HEK293 (cell line): Measurements from ENCODE around the gene GALNT2.

ENCODE experiments used
- CTCF ChIA-PET: fragments of 350-600 bp; formaldehyde crosslinking; extraction: SDS; loops from one replicate; lab custom pipeline; 2021; ENCODE audit warnings: antibody characterized with exemption; lab: Yijun Ruan, JAX
- POLR2A ChIA-PET: fragments of 300-600 bp; formaldehyde crosslinking; extraction: SDS; loops from one replicate; lab custom pipeline; 2020; ENCODE audit warnings: antibody characterized with exemption, inconsistent platforms; lab: Yijun Ruan, JAX
- H3K27ac ChIP-seq: fragments of 200-500 bp; sonication (Bioruptor generic); 2 replicates; pipeline ENCODE4 v1.5.1; 2014; ENCODE audit warnings: low read depth, low read length, control low read depth, inconsistent platforms; ENCODE audit errors: extremely low read depth
- H3K36me3 ChIP-seq, 2 experiments: fragments of 200-500 bp in 1 of 2; sonication (Bioruptor generic) in 1 of 2; 1 replicate in 1 of 2; 2 replicates in 1 of 2; pipeline ENCODE4 v1.5.1; 2014 to 2017; ENCODE audit warnings: inconsistent platforms in 2 of 2, low read length in 2 of 2; ENCODE audit not compliant: control insufficient read depth in 2 of 2, insufficient read depth in 1 of 2
- H3K4me1 ChIP-seq: fragments of 200-500 bp; sonication (Bioruptor generic); 2 replicates; pipeline ENCODE4 v1.5.1; 2014; ENCODE audit warnings: mild to moderate bottlenecking, low read length, inconsistent platforms; ENCODE audit not compliant: control insufficient read depth, insufficient read depth
- H3K4me3 ChIP-seq: 2 replicates; pipeline ENCODE4 v1.5.1; 2011; ENCODE audit warnings: low read depth, mild to moderate bottlenecking, control low read depth, low read length, moderate library complexity
- H3K9me3 ChIP-seq: fragments of 200-500 bp; sonication (Bioruptor generic); 2 replicates; pipeline ENCODE4 v1.5.1; 2014; ENCODE audit warnings: low read depth, low read length, inconsistent platforms; ENCODE audit not compliant: control insufficient read depth, insufficient read depth
- PRDM10 ChIP-seq: fragments of 450-650 bp; formaldehyde crosslinking; IDR thresholded peaks from 2 replicates; pipeline ENCODE4 v1.5.1; 2016; ENCODE audit warnings: missing biosample characterization, missing genetic modification characterization
- ZBTB26 ChIP-seq: fragments of 450-650 bp; formaldehyde crosslinking; optimal IDR thresholded peaks from 2 replicates; pipeline ENCODE3; 2016; ENCODE audit warnings: missing biosample characterization, mild to moderate bottlenecking, missing genetic modification characterization
- ZBTB44 ChIP-seq: fragments of 450-650 bp; IDR thresholded peaks from 2 replicates; pipeline ENCODE4 v1.5.1; 2018; ENCODE audit warnings: missing biosample characterization, mild to moderate bottlenecking, missing genetic modification characterization
- ZFP41 ChIP-seq: fragments of 450-650 bp; formaldehyde crosslinking; IDR thresholded peaks from 2 replicates; pipeline ENCODE4 v1.5.1; 2016; ENCODE audit warnings: missing biosample characterization, missing genetic modification characterization, borderline replicate concordance
- ZNF121 ChIP-seq: fragments of 450-650 bp; formaldehyde crosslinking; IDR thresholded peaks from 2 replicates; pipeline ENCODE4 v1.5.1; 2016; ENCODE audit warnings: missing biosample characterization, missing genetic modification characterization
- ZNF175 ChIP-seq: fragments of 450-650 bp; formaldehyde crosslinking; IDR thresholded peaks from 2 replicates; pipeline ENCODE4 v1.5.1; 2016; ENCODE audit warnings: missing biosample characterization, missing genetic modification characterization
- ZNF2 ChIP-seq: fragments of 450-650 bp; formaldehyde crosslinking; IDR thresholded peaks from 2 replicates; pipeline ENCODE4 v1.5.1; 2016; ENCODE audit warnings: missing biosample characterization, missing genetic modification characterization
- ZNF211 ChIP-seq: fragments of 450-650 bp; formaldehyde crosslinking; IDR thresholded peaks from 2 replicates; pipeline ENCODE4 v1.5.1; 2016; ENCODE audit warnings: low read depth, missing biosample characterization, missing genetic modification characterization
- ZNF23 ChIP-seq: fragments of 450-650 bp; formaldehyde crosslinking; IDR thresholded peaks from 2 replicates; pipeline ENCODE4 v1.5.1; 2016; ENCODE audit warnings: missing biosample characterization, missing genetic modification characterization, borderline replicate concordance
- ZNF280D ChIP-seq: fragments of 450-650 bp; formaldehyde crosslinking; IDR thresholded peaks from 2 replicates; pipeline ENCODE4 v1.5.1; 2016; ENCODE audit warnings: missing biosample characterization, missing genetic modification characterization
- ZNF426 ChIP-seq: fragments of 450-650 bp; formaldehyde crosslinking; IDR thresholded peaks from 2 replicates; pipeline ENCODE4 v1.5.1; 2017; ENCODE audit warnings: missing biosample characterization, missing genetic modification characterization, mild to moderate bottlenecking, inconsistent platforms, moderate library complexity
- ZNF449 ChIP-seq: fragments of 450-650 bp; formaldehyde crosslinking; IDR thresholded peaks from 2 replicates; pipeline ENCODE4 v1.5.1; 2017; ENCODE audit warnings: missing biosample characterization, mild to moderate bottlenecking, missing genetic modification characterization, moderate library complexity
- ZNF843 ChIP-seq: fragments of 450-650 bp; formaldehyde crosslinking; IDR thresholded peaks from 2 replicates; pipeline ENCODE4 v1.5.1; 2016; ENCODE audit warnings: missing biosample characterization, missing genetic modification characterization

Gene GALNT2

GRCh38 chr1:230326971-230327891 lies 260.2 kb downstream of the GALNT2 start:
- H3K9me3 ChIP-seq = no peaks in the 10 kb centered on the region
- no peak overlapping the region for H3K27ac ChIP-seq
- POLR2A ChIA-PET = no interaction called here
- H3K36me3 ChIP-seq = peaks cover 0 to 12% of the 10 kb centered on the region in 2 experiments; a peak in 1 of 3 replicates
- TF ChIP-seq ZNF843 (tag by site-specific recombination) = no peak
- no peak for TF ChIP-seq ZNF426 (tag by site-specific recombination)
- TF ChIP-seq ZNF211 = no peak
- TF ChIP-seq ZFP41 (tag by site-specific recombination) = no peak
- no peak for TF ChIP-seq PRDM10 (tag by site-specific recombination)
- TF ChIP-seq ZNF280D (tag by site-specific recombination) = no peak
- TF ChIP-seq ZBTB26 (tag by site-specific recombination) = no peak
- no peak for TF ChIP-seq ZNF2 (tag by site-specific recombination)
- no peak for TF ChIP-seq ZNF121 (tag by site-specific recombination)
- no peak for TF ChIP-seq ZNF175 (tag by site-specific recombination)
- no peak for TF ChIP-seq ZNF23 (tag by site-specific recombination)
- no peak for TF ChIP-seq ZNF449
- no peak for TF ChIP-seq ZBTB44 (tag by site-specific recombination)
- TF ChIP-seq, all 188 proteins: peak for 0
- Histone ChIP-seq H3K4me1 (no peaks in the 10 kb centered on the region), H3K4me3 (no peak overlapping the region)
- CTCF ChIA-PET = interaction anchor here (0.6 kb wide), 1 partner anchor 479 kb away, joined by 3 read pairs; no protein-coding TSS in a partner anchor
